ENCODE results near the gene SLC4A5. TPM values are rescaled to one million over a fixed set of nuclear protein-coding genes. Genes with fewer than 3 reads are reported as not detected.

SLC4A5 gene
- total and polyA plus RNA-seq, 2 of the 8 experiments (the other 6 are each of a cell fraction or from before 2014, with no cell fraction given): 0.42 to 0.52 TPM

- no peak for TF ChIP-seq RNF2 (IDR thresholded peaks at IDR 0.05; ENCODE audit: borderline replicate concordance, low read depth, low read length, missing control alignments, poor library complexity, severe bottlenecking)
- TF ChIP-seq RBBP5 (IDR thresholded peaks at IDR 0.05; ENCODE audit: borderline replicate concordance, low read depth, low read length): peak; percentile 71
- no peak for TF ChIP-seq TEAD4 (IDR thresholded peaks at IDR 0.05; ENCODE audit: low read depth, low read length)
- TF ChIP-seq SP4 (IDR thresholded peaks at IDR 0.05; ENCODE audit: low read length): no peak; the same call in 1 of the 2 replicates
- TF ChIP-seq, protein P1, sequence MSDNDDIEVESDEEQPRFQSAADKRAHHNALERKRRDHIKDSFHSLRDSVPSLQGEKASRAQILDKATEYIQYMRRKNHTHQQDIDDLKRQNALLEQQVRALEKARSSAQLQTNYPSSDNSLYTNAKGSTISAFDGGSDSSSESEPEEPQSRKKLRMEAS (IDR thresholded peaks at IDR 0.05): peak; percentile 99
- TF ChIP-seq BRCA1 (IDR thresholded peaks at IDR 0.05; ENCODE audit: low read depth, low read length): no peak
- TF ChIP-seq ATF3 (IDR thresholded peaks at IDR 0.05; ENCODE audit: insufficient read depth, low read depth, low read length): 0 out of 2 replicates have a peak, but pooled peaks have one; percentile 54
- no peak for TF ChIP-seq USF2 (IDR thresholded peaks at IDR 0.05; ENCODE audit: low read length)
- TF ChIP-seq GABPA (IDR thresholded peaks at IDR 0.05; ENCODE audit: borderline replicate concordance, insufficient read depth, low read length): 0 out of 2 replicates have a peak, but pooled peaks have one; percentile 13
- TF ChIP-seq HDAC2 (IDR thresholded peaks at IDR 0.05; ENCODE audit: borderline replicate concordance in 1 of 2, low read depth in 2 of 2, low read length in 2 of 2): no peak; a peak in 1 of 4 replicates
- no peak for TF ChIP-seq FOSL1 (IDR thresholded peaks at IDR 0.05; ENCODE audit: insufficient read depth, low read depth, low read length)
- TF ChIP-seq RAD21 (IDR thresholded peaks at IDR 0.05 in 1 of 2, conservative IDR thresholded peaks at IDR 0.05 in 1 of 2; ENCODE audit: low read depth in 2 of 2, low read length in 2 of 2): peak; percentile 26 to 45
- peak; percentile 95 for TF ChIP-seq GTF2F1 (IDR thresholded peaks at IDR 0.05; ENCODE audit: borderline replicate concordance, low read depth, low read length)
- no peak for TF ChIP-seq CTBP2 (IDR thresholded peaks at IDR 0.05; ENCODE audit: borderline replicate concordance, insufficient read depth, insufficient read length, low read length)
- 0 out of 2 replicates have a peak, but pooled peaks have one; percentile 40 for TF ChIP-seq CREB1 (IDR thresholded peaks at IDR 0.05)
- TF ChIP-seq POLR2AphosphoS5 (IDR thresholded peaks at IDR 0.05; ENCODE audit: low read depth, low read length): peak; percentile 97
- 0 out of 2 replicates have a peak, but pooled peaks have one; percentile 36 for TF ChIP-seq JUND (IDR thresholded peaks at IDR 0.05; ENCODE audit: low read length)
- peak; percentile 98 for TF ChIP-seq POLR2A (IDR thresholded peaks at IDR 0.05; ENCODE audit: control extremely low read depth in 1 of 2, low read depth in 2 of 2, low read length in 2 of 2)
- TF ChIP-seq ASH2L (IDR thresholded peaks at IDR 0.05; ENCODE audit: low read length): peak; percentile 24
- TF ChIP-seq HDAC6 (IDR thresholded peaks at IDR 0.05; ENCODE audit: low read depth, low read length): no peak
- no peak for TF ChIP-seq SRF (IDR thresholded peaks at IDR 0.05; ENCODE audit: low read depth, low read length)
Observed at GRCh38 chr2:74198461-74199274, 144.5 kb downstream of the SLC4A5 start, which contains the start of gene MTHFD2 (continued).

All from H1 (cell line).